Glomerular visceral epithelial cell (primary cell): ENCODE data around the gene CALCOCO1.
A peak's percentile ranks its signal among the peaks of the same experiment; 100 is the strongest.
"Not testable (repeated sequence)": the region's sequence is repeated elsewhere in the genome, so short reads cannot be mapped to it uniquely, and the experiment has no call there.

Experiments used
- DNase-seq: peaks from one replicate; pipeline ENCODE4 v3.0.0-alpha.2; 2016; ENCODE audit errors: extremely low spot score

CALCOCO1 gene

GRCh38 chr12:53727310-53728041 lies at the start of gene CALCOCO1:
TSS of gene CALCOCO1 (minus strand) at chr12:53727452. CDS start at chr12:53725242, 2,210 bp downstream.
- peak; percentile 96 for DNase-seq

GRCh38 chr12:53776872-53777271 lies 49.6 kb upstream of the CALCOCO1 start:
- DNase-seq = no peak

- DNase-seq = no peak
Measured at GRCh38 chr12:53775478-53776145, 48.4 kb upstream of the CALCOCO1 start.

DNA sequence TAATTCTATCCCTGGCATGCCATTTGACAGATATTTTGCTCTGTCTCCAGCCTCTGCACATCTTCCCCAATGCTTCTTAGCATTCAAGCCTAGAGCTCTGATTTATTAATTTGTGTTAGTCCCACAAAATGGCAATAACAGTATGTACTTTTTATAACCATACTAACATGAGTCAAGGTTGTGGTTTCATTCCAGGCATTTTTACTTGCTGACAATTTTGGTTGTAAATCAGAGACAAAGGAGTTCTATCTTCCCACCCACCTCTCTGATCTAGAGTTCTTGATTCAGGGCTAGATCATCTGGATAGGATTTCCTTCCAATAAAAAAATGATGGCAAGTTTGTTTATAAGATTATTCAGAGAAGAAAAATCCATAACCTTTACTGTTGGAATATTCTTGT lies 43.0 kb upstream of the CALCOCO1 start:
- DNase-seq = peak; percentile 71

DNA sequence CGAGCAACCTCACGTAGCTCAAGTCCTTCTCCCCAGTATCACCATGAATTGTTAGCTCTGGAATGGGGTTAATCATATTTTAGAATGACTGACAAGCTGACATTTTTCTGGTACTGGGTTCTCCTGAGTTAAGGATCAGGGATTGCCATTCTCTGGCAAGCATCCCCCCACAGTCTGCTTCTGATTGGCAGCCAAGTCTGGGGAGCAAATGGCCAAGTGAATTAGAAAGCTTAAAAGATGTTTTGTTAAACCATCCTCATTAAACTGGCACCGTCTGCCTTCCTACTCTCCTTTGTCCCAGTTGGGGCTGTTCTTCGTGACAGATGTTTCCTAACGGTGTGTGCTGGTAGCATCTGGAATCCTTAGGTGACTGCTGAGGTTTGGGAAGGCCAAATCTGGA lies 41.7 kb upstream of the CALCOCO1 start:
- DNase-seq = no peak

DNA sequence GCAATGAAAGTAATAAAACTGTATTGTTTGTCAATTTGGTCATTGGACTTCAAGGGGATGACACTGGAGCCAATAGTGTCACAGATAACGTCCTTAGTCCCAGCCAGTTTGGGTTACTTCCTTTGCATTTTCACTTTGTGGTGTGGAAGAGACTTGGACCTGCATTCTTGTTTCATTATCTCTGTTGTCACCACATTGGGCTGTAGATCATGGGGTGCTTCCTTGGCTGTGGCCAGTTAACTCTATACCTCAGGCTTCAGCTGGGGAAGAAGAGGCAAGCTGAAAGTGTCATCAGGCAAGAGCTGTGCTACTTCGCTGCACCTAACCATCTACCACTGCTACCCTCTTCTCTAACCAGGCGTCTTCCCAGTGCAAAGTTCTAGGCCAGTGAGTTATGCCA lies 39.6 kb upstream of the CALCOCO1 start:
- peak; percentile 33 for DNase-seq

DNA sequence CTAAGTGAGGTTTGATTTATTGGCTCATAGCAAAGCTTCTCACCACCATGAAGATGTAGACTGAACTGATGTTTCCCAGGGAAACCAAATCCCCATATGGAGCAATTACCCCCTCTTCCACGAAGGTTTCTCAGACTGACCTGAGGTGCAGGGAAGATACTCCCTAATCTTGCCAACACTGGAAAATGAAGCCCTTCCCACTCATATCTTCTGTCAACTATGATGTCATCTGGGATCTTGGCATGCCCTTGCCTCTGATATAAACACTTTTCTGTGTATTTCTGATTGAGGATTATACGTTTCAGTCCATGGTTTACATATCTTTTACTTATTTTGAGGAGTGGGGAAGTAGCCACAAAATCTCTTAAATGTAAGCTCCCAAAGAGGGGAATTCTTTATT lies 38.6 kb upstream of the CALCOCO1 start:
- DNase-seq = no peak

DNA sequence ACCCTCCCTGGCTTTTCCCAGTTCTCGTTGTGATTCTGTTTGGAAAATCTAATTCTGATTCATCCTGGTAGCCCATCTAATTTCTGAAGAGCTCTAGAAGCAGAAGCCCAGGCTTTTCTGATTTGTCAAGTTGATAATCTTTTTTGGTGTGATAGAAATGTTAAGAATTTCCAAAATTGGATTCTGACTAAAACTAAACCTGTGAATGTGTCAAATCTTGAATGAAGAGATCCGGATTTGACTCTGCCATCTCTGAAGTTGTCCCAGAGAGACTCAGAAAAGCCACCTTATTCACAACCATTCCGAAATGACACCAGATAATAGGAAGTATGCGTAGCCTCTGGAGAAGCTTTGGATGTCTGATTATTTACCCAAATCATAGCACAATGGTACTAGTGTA lies 37.4 kb upstream of the CALCOCO1 start:
- DNase-seq = no peak

DNA sequence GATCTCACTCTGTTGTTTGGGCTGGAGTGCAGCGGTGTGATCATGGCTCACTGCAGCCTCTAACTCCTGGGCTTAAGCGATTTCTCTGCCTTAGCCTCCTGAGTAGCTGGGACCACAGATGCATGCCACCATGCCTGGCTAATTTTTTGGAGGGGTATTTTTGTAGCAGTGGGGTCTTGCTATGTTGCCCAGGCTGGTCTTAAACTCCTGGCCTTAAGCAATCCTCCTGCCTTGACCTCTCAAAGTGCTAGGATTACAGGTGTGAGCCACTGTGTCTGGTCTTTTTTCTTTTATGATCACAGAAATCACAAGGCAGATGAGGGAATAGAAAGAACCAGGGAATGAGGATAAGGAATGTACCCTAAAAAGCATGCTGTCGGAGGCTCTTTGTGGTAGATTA lies 35.5 kb upstream of the CALCOCO1 start:
- DNase-seq = not testable (repeated sequence)

GRCh38 chr12:53761306-53761705 lies 34.1 kb upstream of the CALCOCO1 start:
- no peak for DNase-seq

- DNase-seq = no peak
Measured at GRCh38 chr12:53759261-53759660, 32.0 kb upstream of the CALCOCO1 start.

DNA sequence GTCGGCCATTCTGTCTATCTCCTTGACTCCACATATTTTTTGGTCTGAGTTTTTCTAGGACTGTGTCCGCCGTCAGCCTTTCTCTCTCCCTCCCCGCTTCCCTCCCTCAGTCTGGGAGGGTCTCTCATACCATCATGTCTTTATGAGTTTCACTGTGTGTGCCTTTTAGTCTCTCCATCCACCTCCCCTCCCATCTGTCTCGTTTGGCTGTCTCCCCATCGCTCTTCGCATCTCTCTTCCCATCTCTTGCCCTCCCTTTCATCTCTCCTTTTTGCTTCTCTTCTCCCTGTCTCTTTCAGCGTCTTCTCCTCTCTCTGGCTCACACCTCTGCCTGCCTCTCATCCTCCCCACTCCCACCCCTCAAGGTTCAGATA lies 31.5 kb upstream of the CALCOCO1 start:
- no peak for DNase-seq

- DNase-seq = no peak
Measured at GRCh38 chr12:53758081-53758729, 31.0 kb upstream of the CALCOCO1 start.

- DNase-seq = peak; percentile 57
Measured at GRCh38 chr12:53757101-53757770, 30.0 kb upstream of the CALCOCO1 start.

- no peak for DNase-seq
Measured at GRCh38 chr12:53756300-53757100, 29.2 kb upstream of the CALCOCO1 start.

DNA sequence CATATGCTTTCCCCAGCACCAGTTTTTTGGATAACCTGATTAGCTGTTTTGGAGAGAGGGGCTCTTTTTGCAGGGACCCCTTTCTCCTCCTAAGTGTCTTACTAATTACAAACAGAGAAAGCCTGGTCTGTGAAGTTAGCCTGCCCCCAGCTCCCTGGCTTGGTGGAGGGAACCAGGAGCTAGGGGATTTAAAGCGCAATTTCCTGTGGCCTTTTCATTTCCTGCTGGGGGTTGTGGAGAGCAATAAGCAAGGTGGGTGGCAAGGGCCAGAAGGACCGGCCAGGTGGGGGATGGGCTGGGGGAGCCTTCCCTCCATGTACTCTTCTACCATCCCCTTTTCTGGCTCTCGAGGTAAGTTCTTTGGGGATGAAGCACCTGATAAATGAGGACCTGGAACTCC lies 28.6 kb upstream of the CALCOCO1 start:
- DNase-seq = no peak

- DNase-seq = no peak
Measured at GRCh38 chr12:53755451-53755891, 28.2 kb upstream of the CALCOCO1 start.

DNA sequence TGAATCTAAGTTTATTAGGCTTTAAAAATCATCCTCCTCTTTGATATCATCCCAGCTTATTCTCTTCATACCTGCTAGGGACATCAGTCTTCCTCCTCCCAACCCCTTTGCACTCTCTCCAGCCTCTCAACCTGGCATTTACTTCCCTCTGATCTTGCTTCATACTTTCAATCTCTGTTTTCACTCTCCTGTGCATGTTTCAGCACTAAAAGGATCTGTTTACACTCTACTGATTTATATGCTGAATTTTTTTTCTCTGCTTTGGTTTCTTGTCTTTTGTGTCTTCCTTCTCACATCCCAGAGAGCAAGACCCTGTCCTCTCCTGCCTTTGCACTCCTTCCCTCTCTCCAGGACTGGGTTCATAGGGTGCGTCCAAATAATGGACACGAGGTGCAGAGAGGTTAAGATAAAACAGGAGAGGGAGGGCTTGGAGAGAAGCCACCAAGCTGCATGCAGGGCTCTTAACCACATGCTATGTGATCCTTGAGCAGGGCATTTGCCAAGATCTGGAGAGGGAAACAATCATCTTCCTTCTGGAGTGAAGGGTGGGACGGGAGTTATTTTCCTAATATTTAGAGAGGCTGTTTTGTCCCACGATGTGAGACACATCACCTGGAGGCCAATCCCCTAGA lies 27.5 kb upstream of the CALCOCO1 start:
- peak; percentile 22 for DNase-seq

- DNase-seq = no peak
Measured at GRCh38 chr12:53754188-53754585, 26.9 kb upstream of the CALCOCO1 start.

DNA sequence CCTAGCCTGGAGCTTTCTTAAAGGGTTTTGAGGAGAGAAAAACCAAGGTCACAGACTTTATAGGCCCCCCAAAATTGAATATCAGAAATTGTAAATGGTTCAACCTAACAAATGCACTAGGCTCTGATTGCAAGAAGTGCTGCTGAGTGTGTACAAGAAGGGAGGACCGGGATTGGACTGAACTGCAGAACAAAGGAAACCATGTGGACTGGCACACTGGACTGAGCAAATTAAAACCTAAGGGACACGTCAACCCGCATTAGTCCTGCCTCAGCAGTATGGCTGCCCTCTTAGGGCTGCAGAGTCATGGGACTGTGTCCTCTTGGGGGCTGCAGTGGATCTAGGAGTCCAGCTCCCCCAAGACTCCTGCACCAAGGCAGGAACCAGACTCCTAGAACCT lies 25.4 kb upstream of the CALCOCO1 start:
- no peak for DNase-seq

- DNase-seq = no peak
Measured at GRCh38 chr12:53752192-53752601, 24.9 kb upstream of the CALCOCO1 start.
